Ovary (tissue), 3 donors: ENCODE measurements around the gene FOXI1.

Source experiments
- EP300 ChIP-seq: sonication (generic); formaldehyde crosslinking; IDR thresholded peaks from one replicate; pipeline ENCODE4 v1.6.1; 2017; ENCODE audit warnings: antibody characterized with exemption
- POLR2A ChIP-seq: fragments of 450-650 bp; IDR thresholded peaks from one replicate; pipeline ENCODE4 v1.6.1; 2017; ENCODE audit warnings: antibody characterized with exemption, mild to moderate bottlenecking, moderate library complexity
- TF ChIP-seq, protein P1 (sequence below), 3 donors: fragments of 450-650 bp in 2 of 3; fragments of 200-600 bp in 1 of 3; IDR thresholded peaks; one replicate each; pipeline versions ENCODE4 v1.5.1 to v1.8.0; 2016 to 2022; ENCODE audit warnings: antibody characterized with exemption in 3 of 3, mild to moderate bottlenecking in 1 of 3
- donor health status: DM: no; HTN: no; CAD: no.

DNA sequence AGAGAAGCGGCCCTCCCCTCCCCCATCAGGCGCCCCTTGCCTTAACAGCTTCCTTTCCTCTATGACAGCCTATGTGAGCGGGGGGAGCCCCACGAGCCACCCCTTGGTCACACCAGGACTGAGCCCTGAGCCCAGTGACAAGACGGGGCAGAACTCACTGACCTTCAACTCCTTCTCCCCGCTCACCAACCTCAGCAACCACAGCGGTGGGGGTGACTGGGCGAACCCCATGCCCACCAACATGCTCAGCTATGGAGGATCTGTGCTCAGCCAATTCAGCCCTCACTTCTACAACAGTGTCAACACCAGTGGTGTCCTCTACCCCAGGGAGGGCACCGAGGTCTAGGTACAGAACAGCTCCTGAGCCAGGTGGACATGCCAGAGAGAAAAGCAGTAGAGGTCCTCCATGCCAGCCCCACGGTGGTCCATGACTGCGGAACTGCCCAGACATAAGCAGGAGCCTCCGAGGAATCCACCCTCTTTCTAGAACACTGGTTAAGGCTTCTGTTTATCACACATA is 2.6 kb downstream of the FOXI1 start:
- TF ChIP-seq, protein P1, sequence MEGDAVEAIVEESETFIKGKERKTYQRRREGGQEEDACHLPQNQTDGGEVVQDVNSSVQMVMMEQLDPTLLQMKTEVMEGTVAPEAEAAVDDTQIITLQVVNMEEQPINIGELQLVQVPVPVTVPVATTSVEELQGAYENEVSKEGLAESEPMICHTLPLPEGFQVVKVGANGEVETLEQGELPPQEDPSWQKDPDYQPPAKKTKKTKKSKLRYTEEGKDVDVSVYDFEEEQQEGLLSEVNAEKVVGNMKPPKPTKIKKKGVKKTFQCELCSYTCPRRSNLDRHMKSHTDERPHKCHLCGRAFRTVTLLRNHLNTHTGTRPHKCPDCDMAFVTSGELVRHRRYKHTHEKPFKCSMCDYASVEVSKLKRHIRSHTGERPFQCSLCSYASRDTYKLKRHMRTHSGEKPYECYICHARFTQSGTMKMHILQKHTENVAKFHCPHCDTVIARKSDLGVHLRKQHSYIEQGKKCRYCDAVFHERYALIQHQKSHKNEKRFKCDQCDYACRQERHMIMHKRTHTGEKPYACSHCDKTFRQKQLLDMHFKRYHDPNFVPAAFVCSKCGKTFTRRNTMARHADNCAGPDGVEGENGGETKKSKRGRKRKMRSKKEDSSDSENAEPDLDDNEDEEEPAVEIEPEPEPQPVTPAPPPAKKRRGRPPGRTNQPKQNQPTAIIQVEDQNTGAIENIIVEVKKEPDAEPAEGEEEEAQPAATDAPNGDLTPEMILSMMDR (IDR thresholded peaks at IDR 0.05) = no peak
- no peak for TF ChIP-seq POLR2A
- TF ChIP-seq EP300 = no peak
